Left cardiac atrium (tissue), 4 donors: Measurements from ENCODE around the gene AK3. TPM values are rescaled to one million over a fixed set of nuclear protein-coding genes. Genes with fewer than 3 reads are reported as not detected.
"Not testable (repeated sequence)": the region's sequence is repeated elsewhere in the genome, so short reads cannot be mapped to it uniquely, and the experiment has no call there.

Source experiments
- ATAC-seq, 2 donors: fragments of 200-7000 bp; cut with Tn5 transposase; one replicate each; pipeline ENCODE4 v1.9.1; 2020; ENCODE audit warnings: mild to moderate bottlenecking in 2 of 2, moderate library complexity in 2 of 2
- DNase-seq: peaks from one replicate; pipeline ENCODE4 v3.0.0-alpha.2; 2020
- intact Hi-C, 2 donors: fragments of 100-400 bp; cut with DNase I; formaldehyde crosslinking; loops; one replicate each; pipeline versions ENCODE4 v1.14.1 to v1.15.1; 2022 to 2023
- total RNA-seq, 2 donors: library from RNA; stranded (reverse); fragmentation: NEBNext Ultra II Directional; extraction: Animal tissue kit (Norgen Biotek cat#: 25700); gene quantifications; one replicate each; pipeline ENCODE4 v1.2.1, GENCODE V29; 2021
- donor health status: DM: no; HTN: yes; CAD: no.
- donor health status: DM: no; HTN: yes; CAD: no; lungs with severe emphysema.
- donor health status: DM: yes; HTN: yes; CAD: no.
- donor health status: Dilated cardiomyopathy.

The AK3 gene
- total RNA-seq, 2 donors from 2014 or later = 91.1 to 98.8 TPM

DNA sequence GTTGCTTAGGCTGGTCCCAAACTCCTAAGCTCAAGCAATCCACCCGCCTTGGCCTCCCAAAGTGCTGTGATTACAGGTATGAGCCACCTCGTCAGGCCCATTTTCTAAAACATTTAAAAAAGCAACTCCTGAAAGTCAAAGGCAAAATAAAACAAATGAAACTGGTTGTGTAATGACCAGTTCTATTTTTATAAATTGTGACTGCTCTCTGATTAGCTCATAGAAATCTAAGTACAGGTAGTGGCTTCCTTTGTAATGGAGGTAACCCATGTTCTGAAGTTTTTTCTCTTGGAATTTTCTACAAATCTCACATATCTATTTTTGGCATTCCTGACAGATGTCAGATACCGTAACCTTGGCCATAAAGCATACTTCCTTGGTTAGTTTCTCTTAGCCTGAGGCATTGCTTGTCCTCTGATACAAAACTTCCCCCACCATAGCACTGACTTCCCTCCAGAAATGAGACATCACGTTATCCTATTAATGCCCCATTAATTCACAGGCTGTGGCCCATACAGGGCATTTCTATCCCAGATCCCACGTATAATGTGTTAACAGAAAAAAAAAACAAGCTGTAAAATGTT lies 14.1 kb upstream of the AK3 start:
- no peak for ATAC-seq

GRCh38 chr9:4754530-4754929 lies 13.5 kb upstream of the AK3 start:
- not testable (repeated sequence) for ATAC-seq

More for the DNA sequence above, 14.1 kb upstream of the AK3 start:
- intact Hi-C loops = no loop called here
- DNase-seq = no peak

DNA sequence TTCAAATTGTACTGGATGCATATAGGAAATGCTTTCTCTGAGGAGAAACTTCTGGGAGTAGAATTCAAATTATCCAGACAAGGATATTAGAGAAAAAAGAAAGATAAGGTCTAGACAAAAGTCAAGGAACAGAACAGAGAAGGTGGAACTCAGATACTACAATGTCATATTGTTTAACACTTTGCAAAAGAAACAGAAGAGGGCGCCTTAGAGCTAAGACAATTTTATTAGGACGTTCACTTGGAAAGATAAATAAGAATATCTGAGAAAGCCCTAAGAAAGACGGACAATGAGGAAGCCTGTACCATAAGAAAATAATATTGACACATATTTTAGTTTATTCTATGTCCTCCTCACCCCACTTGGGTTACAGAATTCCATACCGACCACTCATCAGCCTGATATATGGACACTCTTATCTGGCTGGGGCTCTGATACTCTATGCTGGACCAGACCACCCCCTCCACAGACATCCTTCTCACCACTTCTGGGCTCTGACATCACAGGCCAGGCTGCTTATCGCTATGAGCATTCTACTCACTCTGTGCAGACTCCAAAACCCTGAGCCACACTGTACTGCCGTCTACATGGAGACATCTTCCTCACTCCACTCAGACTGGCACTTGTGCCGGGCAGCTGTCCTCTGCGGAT lies 9.1 kb upstream of the AK3 start:
- peak; percentile 47 to 84 for ATAC-seq
- intact Hi-C loops = no loop called here

More at GRCh38 chr9:4754530-4754929, 13.5 kb upstream of the AK3 start:
- DNase-seq, intact Hi-C loops: not testable (repeated sequence)

GRCh38 chr9:4748612-4749011 lies 7.6 kb upstream of the AK3 start:
- DNase-seq = no peak
- ATAC-seq = peak in 1 of 2 donors; percentile 28
- intact Hi-C loops = no loop called here

More for the DNA sequence above, 9.1 kb upstream of the AK3 start:
- no peak for DNase-seq

GRCh38 chr9:4746278-4747030 lies 5.5 kb upstream of the AK3 start:
- DNase-seq (no peak), ATAC-seq (no peak)
- intact Hi-C loops = no loop called here

DNA sequence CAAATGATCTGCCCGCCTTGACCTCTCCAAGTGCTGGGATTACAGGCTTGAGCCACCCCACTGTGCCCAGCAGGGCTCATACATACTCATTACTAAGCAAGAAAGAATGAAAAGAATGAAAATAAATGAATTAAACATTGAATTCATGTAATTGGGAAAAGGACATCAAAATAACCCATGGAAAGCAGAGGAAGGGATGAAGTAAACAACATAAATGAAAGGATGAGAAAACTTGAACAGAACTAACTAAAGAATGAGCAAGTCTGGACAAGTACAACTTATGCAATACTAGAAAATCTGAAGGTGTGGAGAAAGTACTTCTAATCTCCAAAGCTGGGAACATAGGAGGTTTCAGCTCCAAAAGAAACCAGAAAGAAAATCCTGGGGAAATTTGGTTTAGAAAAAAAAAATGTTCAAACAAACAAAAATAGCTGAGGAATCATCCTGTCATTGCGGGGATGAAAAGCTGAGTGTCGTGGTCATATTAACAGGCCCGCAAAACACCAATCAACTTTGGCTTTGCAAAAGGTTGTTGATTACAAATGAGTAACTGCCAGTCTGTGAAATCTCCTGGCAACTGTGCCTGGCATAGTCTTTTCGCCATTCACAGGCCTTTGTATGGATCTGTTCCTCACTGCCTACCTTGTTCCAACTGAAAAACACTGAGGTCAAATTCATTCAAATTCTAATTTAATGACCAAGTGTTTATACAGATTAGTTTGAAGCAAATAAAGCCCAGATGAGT lies 2.3 kb upstream of the AK3 start:
- DNase-seq = no peak
- intact Hi-C loops = loop anchor here in 1 of 2 donors (5.0 kb wide), 2 partner anchors 61 to 244 kb away; partner anchors contain the start of gene JAK2
- no peak for ATAC-seq

DNA sequence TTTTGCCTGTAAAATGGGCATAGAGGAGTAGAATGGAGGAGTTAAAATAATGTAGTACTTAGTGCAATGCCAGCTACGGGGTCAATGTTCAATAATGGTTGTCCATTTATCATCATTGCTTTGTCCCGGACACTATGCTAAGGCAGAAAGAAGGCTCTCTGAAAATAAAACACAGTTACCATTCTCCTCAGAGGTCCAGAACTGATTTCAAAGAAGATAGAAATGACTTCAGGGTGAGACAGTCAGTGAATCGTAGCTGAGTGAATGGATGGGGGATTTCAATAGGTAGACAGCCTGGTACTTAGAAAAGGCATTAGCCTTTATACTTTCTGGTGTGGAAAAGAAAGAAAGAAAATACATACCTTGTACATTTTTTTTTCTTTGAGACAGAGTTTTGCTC lies 1.2 kb upstream of the AK3 start:
- intact Hi-C loops = loop anchor here in 1 of 2 donors (5.0 kb wide), 2 partner anchors 60 to 245 kb away; partner anchors contain the start of gene JAK2
- no peak for DNase-seq
- no peak for ATAC-seq

DNA sequence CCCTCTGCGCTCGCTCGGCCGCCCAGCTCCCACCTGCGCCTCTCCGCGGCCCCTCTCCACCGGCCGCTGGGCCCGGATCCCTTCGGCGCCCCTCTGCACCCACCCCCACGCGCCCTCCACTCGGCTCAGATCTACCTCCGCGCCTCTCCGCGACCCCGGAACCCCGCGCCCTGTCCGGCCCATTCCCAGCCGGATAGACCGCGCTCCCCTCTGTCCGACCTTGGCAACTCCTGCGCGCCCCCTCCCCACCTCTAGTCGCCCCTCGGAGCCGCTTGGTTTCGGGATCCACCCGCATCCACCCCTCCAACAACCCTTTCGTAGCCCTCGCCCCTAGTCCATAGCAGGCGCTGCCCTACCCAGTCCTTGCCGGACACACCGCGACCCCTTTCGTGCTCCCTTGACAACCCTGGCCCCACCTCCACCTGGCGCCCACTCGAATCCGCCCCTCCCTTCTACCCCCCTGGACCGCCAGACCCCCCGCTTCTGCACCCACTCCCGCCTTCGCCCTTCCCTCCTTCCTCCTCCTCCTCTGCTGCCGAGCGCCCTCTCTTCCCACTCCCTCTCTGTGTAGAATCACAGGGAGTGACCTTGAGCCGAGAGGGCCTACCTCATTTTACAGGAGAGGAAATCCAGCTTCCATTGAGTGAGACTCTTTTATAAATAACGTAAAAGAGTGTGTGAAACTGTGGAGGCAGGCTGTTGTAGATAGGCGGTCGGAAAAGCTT lies 525 bp upstream of the AK3 start:
- DNase-seq (no peak), ATAC-seq (peak; percentile 45 to 70)
- intact Hi-C loops = loop anchor here in 1 of 2 donors (5.0 kb wide), 2 partner anchors 59 to 246 kb away; partner anchors contain the start of gene JAK2

- DNase-seq (no peak), ATAC-seq (no peak)
- intact Hi-C loops = loop anchor here in 1 of 2 donors (5.0 kb wide), 2 partner anchors 58 to 247 kb away; partner anchors contain the start of gene JAK2
These were observed 689 bp downstream of the AK3 start for GRCh38 chr9:4740388-4740637.

- intact Hi-C loops = loop anchor here in 1 of 2 donors (5.0 kb wide), 2 partner anchors 57 to 248 kb away; partner anchors contain the start of gene JAK2
- no peak for ATAC-seq
- no peak for DNase-seq
These were observed 1.2 kb downstream of the AK3 start for GRCh38 chr9:4739587-4740387.

DNA sequence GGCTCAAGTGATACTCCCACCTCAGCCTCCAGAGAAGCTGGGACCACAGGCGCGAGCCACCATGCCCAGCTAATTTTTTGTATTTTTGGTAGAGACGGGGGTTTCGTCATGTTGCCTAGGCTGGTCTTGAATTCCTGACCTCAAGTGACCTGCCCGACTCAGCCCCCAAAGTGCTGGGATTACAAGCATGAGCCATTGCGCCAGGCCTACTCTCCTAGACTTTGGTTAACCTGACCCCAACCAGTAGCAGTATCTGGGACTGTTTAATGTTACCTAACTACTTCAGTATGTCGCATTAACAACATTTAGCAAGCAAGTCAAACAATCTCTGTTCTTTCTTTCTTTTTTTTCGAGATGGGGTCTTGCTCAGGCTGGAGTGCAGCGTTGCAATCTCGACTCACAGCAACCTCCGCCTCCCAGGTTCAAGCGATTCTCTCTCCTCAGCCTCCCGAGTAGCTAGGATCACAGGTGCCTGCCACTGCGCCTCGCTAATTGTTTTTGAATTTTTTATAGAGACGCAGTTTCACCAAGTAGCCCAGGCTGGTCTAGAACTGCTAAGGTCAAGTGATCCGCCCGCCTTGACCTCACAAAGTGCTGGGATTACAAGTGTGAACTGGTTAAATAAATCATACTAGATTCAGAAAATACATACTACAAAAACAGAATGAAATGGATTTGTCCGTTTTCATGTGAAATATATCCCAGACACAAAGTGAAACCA lies 2.0 kb downstream of the AK3 start:
- no peak for ATAC-seq
- no peak for DNase-seq
- intact Hi-C loops = no loop called here

GRCh38 chr9:4734150-4734549 lies 6.9 kb downstream of the AK3 start:
- no peak for DNase-seq
- intact Hi-C loops = no loop called here
- no peak for ATAC-seq

GRCh38 chr9:4732890-4733289 lies 8.1 kb downstream of the AK3 start:
- ATAC-seq = no peak
- DNase-seq = no peak
- intact Hi-C loops = no loop called here

- DNase-seq = no peak
- ATAC-seq = no peak
- intact Hi-C loops = loop anchor here in 1 of 2 donors (5.0 kb wide), 1 partner anchor 35 kb away; no protein-coding TSS in a partner anchor
These were observed 13.4 kb downstream of the AK3 start for GRCh38 chr9:4727593-4727992.

DNA sequence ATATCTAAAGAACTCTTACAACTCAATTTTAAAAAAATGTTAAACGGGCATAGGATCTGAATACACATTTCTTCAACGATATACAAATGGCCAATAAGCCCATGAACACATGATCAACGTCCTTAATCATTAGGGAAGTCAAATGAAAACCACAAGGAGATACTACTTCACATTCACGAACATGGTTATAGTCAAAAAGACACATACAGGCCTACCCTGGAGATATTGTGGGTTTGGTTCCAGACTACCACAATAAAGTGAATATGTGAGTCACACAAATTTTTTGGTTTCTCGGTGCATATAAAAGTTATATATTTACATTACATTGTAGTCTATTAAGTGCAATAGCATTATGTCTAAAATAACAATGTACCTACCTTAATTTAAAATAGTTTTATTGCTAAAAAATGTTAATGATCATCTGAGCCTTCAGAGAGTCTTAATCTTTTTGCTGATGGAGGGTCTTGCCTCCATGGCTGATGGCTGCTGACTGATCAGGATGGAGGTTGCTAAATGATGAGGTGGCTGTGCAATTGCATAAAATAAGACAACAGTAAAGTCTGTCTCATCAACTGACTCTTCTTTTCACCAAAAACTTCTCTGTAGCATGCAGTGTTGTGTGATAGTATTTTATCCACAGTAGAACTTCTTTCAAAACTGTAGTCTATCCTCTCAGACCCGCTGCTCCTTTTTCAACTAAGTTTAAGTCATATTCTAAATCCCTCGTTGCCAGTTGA lies 15.1 kb downstream of the AK3 start:
- ATAC-seq = no peak
- no peak for DNase-seq
- intact Hi-C loops = loop anchor here in 1 of 2 donors (5.0 kb wide), 1 partner anchor 34 kb away; no protein-coding TSS in a partner anchor

DNA sequence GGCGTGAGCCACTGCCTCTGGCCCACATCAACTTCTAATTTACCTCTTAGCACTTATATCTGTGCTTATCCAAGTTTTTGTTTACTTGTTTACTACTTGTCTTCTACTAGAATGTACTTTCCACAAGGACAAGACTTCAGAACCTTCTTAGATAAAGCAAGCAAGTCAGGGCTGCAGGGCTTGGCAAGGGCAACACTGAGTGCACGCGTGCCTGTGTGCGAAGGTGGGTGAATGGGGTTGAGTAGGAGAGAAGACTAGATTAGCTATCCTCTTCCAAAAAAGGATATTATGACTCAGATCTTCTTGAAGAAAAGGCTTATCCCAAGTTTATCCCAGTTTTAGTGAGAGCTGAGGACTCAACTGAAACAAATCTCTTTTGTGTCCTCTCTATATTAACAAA lies 19.3 kb downstream of the AK3 start:
- ATAC-seq (no peak), DNase-seq (no peak)
- intact Hi-C loops = no loop called here

DNA sequence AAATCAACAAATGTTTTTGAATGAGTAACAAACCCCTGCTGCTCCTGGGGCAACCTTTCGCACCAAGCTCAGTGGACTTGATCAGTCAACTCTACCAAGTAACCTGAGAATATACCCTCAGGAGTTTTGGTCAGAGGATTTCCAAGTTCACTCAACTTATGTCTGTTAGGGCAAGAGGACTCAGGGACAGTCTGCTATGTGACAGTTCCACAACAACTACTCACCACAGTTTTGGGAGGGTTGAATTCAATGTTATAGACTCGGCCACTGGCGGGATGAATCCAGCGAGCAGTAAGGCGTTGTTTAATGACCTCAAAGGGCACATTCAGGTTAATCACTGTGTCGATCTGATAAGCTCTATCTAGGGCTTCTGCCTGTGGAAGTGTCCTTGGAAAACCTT lies 22.1 kb downstream of the AK3 start:
- intact Hi-C loops = no loop called here
- DNase-seq (no peak), ATAC-seq (no peak)
